C1 segment of cervical spinal cord (tissue), 14 donors: ENCODE measurements around the gene FGGY.
"Not testable (repeated sequence)": the region's sequence is repeated elsewhere in the genome, so short reads cannot be mapped to it uniquely, and the experiment has no call there.

Experiments used
- DNase-seq, 14 donors: peaks; one replicate each; lab custom pipeline; 2025; lab: John Stamatoyannopoulos, UW

FGGY gene

DNA sequence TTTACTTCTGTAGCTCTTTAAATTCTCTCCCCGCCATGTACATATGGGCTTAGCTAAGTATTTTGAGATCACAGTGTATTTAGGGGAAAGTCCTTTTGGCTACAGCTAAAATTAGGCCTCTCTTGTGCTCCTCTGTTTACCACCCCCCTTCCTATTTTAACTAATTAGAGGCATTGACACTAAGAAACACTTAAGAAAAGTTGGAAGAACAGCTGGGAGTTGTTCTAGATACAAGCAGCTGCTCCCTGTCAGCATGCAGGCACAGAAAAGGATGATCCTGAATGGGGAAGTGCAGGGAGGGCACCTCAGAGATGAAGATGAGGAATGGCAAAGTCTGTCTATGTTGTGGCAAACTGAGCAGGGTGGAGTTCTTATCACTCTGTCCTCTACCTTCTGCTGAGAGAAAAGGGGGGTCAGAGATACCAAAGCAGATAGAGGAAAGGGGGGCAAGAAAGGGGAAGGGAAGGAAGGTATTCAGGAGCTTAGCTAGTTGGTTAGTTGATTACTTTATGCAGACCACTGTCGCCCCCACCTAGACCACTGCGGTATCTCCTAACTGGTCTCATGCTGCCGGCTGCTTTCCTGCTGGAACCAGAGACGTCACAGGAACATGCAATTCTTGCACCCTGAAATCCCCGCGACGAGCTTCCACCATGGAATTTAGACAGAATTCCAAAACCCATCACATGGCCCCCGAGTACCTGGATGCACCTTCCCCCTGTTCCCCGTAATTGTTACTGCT is 435.5 kb downstream of the FGGY start:
- no peak for DNase-seq

DNA sequence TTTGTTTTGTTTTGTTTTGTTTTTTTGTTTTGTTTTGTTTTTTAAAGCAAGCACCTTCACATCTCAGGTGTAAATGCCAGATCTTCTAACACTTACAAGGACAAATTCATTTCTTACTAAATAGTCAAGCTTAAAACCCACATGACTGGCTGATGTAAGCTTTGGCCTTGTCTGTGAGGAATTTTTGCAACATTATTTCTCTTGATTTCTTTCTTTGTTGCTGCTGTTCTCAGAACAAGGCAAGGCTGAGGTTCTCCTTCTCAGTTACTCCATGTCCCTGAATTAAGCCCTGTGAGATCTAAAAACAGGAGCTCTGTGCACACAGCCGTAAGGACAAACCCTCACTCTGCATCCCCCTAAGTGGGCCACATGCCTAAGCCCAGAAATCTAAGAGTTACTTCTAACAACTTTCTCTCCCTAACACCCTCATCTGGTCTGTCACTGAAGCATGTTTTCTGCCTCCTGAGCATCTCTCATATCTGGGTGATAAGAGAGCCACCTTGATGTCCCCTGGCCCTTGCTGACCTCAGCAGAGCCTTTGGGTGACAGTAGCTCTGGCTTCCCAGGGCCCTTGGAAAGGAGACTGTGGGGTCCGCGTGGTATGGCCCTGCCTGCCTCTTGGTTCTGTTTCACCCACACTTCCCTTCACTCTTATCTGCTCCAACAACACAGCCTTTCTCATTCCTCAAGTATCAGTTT is 436.7 kb downstream of the FGGY start:
- DNase-seq, result no peak

DNA sequence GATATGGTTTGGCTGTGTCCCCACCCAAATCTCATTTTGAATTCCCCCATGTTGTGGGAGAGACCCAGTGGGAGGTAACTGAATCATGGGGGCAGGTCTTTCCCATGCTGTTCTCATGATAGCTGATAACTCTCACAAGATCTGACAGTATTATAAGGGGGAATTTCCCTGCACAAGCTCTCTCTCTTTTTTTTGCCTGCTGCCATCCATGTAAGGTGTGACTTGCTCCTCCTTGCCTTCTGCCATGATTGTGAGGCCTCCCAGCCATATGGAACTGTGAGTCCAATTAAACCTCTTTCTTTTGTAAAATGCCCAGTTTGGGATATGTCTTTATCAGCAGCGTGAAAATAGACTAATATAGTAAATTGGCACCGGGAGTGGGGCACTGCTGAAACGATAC is 439.0 kb downstream of the FGGY start:
- DNase-seq, result not testable (repeated sequence)

DNA sequence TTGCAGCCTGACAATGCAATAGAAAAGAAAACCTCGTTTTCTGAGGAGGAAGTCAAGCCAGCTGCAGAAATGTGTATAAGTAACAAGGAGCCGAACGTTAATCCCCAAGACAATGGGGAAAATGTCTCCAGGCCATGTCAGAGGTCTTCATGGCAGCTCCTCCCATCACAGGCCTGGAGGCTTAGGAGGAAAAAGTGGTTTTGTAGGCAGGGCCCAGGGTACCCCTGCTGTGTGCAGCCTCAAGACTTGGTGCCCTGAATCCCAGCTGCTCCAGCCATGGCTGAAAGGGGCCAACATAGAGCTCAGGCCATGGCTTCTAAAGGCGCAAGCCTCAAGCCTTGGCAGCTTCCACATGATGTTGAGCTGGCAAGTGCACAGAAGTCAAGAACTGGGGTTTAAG is 439.9 kb downstream of the FGGY start:
- DNase-seq, result no peak

DNA sequence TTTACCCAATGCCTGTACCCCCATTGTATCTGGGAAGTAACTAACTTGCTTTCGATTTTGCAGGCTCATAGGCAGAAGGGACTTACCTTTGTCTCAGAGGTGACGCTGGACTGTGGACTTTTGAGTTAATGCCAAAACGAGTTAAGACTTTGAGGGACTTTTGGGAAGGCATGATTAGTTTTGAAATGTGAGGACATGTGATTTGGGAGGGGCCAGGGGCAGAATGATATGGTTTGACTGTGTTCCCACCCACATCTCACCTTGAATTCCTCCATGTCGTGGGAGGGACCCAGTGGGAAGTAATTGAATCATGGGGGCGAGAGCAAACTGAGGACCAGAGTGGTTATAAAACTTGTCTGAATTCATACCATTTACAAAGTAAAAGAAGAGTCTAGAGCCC is 440.7 kb downstream of the FGGY start:
- DNase-seq, result no peak

DNA sequence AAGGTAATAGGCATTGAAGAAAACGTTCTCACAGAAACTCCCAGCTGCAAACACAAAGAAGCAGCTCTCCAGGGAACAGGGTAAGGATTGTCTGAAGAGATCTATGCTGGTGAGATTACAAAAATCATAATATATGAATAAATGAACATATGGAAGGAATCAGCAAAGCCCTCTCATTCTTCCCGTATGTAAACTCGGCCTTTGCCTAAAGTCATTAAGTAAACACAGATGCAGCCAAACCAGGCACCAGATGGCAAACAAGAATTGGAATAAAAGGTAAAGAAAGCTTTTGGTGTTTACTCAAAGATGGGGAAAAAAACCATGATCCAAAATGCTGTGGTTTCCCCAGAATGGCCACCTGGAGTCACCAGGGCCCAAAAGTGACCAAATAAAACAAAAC is 441.3 kb downstream of the FGGY start:
- DNase-seq, result no peak

DNA sequence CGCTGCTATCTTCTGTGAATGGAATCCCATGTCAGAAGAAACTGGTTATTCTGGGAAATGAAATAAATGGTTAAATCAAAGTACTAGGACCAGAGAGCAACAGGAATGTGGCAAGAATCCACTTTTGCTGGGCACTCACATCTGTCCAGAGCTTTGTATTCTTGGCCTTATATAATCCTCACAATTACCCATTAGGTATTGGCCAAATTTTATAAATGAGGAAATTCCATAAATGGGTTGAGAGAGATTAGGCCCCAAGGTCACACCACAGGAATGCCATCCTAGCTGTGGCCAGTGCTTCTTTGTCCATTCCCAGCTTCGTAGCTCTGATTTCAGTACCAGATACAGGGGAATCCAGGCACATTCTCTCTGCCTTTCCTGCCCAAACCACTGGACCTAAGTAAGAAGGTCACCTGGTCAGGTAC is 441.7 kb downstream of the FGGY start:
- DNase-seq, result no peak

DNA sequence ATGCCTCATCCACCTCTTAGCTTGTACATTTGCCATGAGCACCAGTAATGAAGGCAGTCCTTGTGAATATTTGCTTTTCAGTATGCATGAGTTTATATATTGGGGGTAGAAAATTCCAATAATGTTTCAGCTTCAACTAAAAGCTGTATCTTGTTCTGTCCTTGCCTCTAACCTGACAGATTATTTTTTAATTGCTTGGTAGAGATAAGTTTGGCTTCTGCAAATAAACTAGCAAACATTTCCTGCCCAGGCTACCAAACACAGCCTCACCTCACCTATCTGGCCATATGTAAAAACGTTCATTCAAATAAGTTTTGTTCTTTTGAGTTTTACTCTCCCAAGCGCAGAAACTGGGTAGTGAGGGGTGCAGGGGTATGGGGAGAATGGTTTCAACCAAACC is 442.2 kb downstream of the FGGY start:
- no peak for DNase-seq

DNA sequence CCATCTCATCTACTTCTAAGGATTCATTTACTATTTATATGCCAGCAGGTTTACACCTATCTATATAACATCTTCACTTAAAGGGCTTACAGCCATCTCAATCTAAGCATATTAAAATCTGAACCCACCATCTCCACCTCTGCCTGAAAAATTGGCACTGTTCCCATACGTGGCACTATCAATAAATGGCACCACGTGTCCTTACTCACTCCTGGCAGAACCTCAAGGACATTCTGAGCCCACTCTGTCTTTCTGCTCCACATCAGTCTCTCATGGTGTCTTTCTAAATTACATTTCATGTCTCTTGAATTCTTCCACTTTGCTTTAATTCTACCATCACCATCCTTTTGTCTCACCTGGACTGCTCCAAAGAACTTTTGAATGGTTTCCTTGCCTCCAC is 445.6 kb downstream of the FGGY start:
- DNase-seq, result no peak

DNA sequence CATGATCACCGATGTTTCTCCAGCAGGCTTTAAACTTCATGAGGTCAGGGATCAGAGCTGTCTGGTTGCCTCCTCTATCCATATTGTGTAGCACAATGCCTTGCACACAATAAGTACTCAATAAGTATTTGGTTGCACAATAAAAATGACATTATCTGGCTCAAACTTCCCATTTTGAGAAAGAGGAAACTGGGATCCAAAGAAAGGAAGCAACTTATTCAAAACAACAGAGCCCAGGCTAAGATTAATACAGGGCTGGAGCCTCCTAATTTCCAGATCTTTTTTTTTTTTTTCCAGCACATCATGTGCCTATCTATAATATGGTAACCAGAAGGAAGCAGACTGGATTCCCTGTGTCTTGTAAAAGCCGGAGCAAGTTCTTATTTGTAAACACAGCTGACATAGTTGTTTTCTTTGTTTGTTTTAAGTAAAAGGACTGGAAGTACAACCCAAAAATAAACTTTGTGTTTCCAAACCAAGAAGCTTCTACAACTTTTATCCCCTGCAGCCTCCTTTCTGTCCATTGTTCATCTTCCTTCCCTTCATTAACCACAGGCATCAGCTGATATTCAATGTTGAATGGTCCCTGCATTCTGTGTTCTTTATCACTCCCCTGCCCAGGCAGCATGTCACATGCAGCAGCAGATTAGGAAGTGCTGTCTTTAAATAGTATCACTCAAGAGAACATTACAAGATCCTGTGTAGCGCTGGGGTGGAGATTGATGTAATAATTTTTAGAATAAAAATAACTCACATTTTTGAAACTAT is 446.6 kb downstream of the FGGY start:
- DNase-seq, result peak in 1 of 14 donors; percentile 13

DNA sequence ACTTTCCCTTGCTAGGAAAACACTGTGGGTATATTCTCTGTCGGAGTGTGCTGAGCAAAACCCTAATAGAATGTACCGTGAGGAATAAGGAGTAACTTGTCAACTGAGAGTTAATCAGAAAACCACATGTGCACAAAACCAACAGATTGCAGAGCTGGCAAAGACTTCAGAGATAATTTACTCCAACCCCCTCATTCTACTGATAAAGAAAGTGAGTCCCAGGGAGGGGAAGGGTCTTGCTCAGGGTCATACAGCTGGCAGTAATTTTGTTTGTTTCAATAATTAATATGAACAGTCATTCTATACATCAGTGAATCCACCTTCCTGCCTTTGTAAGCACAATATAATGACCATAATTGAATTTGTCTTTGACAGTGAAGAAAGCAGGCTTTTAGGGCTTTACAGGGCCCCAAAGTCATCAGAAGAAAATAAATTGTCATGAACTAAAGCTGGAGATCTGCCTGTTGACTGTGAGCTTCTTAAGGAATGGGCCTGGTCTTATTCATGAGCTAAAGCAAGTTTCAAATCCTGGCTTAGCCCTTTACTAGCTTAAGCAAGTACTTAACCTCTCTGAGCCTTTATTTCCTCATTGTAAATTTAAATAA is 450.6 kb downstream of the FGGY start:
- DNase-seq, result no peak

DNA sequence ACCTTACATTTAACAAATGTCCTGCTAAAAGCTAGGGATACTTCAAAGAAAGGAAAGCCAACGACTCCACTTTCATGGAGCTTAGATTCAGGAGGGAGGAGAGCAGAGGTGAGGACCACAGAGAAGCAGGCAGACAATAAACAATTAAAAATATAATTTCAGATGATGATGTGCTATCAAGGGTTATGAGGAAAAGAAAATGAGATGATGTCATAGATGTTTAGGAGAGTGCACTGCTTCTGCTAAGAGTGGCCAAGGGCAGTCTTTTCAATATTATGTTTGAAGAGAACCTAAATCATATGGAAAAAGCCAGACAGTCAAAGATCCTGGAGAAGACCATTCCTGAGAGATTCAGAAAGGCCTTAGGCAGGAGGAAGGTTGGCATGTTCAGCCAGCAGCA is 451.2 kb downstream of the FGGY start:
- no peak for DNase-seq

DNA sequence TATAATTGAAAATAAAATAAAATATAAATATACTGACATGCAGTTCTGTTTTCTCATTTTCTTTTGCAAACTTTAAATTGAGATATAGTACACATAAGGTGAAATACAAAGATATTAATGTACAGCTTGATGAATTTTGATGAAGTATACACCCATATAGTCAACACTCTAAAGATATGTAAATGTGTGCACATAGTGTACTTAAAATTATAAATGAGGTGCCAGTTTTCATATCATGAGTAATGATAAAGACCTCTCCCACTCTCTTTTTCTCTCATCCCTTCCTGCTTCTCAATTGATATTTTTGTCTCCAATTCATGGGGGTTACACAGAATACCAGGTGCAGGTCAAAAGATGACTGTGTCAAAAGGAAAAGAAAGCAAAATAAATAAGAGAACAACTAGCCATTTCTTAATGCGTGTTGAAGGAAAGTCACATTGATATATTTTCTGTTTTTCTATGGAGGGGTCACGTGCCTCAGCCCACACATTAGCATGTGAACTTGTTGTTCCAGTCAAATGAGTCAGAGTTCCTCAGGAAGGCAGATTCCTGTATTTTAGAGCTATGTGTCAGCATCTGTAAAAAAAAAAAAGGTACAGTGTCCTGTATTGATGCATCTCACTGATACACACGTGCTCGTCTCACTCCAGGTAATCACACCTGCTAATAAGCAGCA is 453.6 kb downstream of the FGGY start:
- DNase-seq, result no peak

DNA sequence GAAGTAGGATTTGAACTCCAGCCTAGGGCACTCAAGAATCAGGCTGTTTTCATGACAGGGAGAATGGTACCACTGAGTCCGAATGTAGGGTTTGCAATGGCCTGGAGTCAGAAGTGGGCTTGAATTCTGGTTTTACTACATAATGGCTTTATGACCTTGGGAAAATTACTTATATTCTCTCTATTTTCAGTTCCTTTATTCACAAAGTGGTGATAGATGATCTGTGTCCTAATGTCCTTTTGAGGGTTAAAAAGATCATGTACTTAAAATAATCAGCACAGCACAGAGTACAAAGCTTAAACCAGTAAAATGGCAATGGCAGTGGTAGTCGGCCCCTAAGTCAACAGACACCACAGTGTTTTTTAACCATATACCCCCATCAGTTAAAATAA is 454.1 kb downstream of the FGGY start:
- no peak for DNase-seq

DNA sequence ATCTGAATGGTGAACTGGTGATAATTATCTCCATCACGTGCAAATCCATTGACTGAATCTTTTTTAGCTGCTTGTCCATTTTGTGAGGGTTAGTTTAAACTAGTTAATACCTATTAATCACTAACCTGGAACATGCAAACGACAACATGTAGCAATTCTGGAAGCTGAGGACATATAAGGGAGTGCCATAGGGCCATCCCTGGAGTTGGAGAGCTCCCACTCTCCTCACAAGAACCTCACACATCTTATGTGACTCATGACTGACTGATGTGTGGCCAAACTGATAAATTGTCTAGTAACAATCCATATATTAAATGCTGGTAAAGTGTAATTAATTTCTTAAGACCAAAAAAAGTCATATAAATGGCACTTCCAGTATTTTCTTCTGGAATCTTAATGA is 454.9 kb downstream of the FGGY start:
- DNase-seq, result no peak

DNA sequence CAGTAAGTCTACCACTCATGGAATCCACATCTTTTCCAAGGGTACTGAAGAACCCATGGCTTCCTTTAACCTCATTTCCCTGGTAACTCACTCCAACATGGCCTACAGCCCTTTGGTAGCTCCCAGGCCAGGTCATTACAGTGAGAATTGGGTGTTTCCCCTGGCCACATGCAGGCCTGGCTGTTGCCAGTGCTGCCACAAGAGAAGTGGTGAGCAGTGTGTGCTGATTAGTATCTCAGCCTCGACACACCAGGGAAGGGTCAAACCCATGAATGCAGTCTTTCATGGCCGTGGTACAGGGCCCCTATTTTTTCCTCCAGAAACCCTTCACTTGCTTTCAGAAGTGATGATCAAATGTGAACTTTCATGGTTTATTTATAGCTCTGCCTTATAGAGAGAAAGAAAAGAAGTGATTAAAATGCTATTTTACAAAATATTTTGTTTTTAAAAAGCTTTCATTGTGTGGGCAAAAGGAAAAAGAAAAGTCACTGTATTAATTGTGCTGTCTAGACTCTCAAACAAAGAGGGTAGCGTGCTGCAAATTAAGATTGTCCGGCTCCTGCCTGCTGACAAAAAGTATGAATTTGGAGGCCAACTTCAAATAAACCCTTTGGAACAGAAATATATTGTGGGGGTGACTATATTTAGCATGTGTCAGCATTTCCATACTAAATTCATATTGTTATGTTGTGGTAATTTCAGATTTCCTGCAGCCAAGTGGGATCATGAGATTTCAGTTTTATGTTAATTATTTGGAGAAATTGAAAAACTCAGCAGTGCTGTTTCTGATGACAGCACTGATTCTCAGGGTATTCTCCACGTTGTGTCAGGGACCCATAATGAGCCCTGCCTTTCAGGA is 455.9 kb downstream of the FGGY start:
- peak in 9 of 14 donors; percentile 16 to 37 (median 22) for DNase-seq

DNA sequence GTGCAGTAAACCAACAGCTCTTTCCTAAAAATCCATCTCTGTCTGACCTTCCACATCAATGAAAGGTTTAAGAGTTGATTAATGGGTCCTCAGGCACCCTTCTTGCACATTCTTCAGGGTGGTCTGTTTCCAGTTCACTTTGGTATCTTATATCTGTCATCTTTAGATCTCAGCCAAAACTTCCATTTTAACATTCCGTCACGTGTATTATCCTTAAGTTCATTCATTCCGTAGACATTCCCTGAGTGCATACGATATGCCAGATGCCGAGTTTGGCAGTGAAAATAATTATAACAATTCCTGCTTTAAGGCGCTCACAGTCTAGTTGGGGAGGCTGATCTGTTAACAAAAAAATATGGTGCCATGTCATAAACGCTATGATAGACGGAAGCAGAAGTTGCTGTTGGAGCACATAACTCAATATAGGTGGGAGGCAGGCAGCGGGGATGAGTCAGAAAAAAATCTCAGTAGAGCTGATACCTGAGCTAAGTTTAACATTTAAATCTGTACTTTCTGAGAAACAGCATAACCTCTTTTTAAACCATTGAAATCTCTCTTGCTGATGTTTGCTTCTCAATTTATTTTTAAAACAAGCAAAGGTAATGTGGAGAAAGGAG is 458.3 kb downstream of the FGGY start:
- no peak for DNase-seq

DNA sequence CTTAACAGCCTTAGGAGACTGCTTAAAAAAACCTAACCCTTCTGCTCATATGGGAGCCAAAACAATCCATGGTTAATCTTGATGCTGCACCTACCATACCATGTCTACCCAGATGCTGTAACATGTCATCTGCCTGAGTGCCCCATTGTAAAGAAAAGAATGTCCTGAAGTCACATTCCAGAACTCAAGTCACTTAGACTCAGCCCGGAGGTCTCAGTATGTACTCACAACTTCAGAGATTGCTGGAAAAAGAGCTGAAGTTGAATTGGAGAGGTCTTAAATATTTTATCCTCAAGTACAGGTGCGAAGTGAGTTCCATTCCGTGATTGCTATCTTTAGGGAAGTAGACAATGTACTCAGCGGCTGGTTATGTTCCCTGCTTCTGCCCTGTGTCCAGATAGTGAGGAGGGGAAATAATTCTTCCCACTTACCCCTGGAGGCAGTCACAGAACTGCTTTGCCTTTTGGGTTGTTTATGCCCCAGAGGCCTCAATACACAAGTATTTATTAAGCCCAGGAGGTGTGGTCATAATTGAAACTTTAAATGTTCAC is 460.4 kb downstream of the FGGY start:
- no peak for DNase-seq

DNA sequence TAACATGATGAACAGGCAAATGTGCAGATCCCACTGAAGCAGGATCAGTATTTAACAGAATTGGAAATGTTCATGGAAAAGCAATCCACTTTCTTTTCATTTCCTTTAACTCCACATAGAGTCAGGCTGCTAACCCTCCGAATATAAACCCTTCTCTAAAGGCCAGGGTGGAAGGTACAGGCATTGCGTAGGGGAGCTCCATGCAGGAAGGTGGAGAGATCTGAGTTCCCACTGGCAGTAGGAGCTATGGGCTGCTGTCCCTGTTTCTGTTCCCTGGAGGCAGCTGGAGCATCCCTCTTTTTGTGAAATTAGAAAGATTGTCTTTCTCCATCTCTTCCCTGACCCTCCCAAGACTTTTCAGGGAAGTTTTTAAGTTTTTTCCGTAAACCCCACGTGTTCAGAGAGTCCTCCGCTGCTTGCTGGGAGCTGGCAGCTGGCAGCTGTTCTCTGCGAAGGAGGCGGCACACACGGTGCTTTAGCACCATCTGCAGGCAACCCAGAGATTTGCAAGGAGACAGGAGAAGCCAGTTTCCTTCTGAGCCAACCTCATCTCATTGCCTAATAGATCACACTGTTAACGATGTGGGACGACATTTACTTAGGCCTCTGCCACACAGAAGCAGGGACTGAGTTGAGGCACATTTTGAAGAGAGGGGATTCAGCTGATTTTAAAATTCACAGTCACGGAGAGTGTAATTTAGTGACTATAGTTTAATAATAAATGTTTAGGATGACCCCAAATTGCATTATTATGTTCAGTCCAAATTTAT is 462.4 kb downstream of the FGGY start:
- peak in 12 of 14 donors; percentile 30 to 79 (median 65) for DNase-seq
